ENCODE data around the gene NTHL1.
A peak's percentile ranks its signal among the peaks of the same experiment; 100 is the strongest.

The NTHL1 gene

DNA sequence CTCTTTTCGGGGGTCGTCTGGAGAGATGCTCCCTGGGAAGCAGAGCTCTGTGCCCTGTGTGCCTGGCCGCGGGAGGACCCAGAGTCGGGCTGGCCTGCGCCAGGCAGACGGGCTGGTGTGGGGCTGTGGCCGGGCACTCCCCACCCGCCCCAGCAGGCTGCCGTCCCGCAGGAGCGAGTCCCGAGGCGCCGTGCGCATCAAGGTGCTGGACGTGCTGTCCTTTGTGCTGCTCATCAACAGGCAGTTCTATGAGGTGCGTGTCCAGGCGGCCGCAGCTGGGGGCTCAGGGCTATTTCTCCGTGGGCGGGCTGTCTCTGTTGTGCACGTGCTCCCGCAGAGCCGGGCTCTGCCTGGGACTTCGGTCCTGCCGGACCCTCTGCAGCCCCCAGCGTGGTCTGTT lies 15.2 kb upstream of the NTHL1 start:
- DNase-seq: no peak

DNA sequence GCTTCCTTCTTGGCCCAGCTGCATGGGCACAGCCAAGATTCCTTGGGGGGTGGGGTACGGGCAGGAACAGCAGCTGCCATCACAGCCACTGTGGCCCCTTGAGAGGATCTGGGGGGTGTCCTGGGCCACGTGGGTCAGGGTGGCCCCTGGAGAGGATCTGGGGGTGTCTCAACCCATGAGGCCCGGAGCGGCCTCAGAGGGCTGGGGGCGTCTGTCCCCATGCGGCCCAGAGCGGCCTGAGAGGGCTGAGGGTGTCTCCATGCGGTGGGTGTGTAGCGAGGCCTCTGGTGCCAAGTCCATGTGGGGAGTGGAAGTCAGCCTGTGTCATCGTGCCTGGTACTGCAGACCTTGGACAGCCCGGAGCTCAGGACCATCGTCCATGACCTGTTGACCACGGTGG lies 13.9 kb upstream of the NTHL1 start:
- DNase-seq: no peak

DNA sequence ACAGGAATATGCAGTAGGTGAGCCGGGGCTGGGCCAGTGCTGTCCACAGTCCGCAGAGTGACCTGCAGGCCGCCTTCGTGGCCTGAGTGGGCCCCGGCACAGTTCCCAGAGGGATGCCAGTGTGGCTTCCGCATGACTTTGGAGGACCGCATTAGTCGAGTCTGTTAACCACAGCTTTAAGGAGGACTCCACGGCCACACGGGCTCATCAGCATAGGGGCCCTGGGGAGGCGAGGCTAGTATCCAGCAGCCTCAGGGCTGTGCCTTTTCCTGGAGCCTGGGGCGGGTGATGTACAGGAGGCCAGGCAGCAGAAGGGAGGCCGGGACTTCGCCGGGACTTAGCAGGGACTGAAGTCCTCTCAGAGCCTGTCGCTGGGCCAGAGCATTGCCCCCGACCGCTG lies 13.4 kb upstream of the NTHL1 start:
- no peak for DNase-seq

DNA sequence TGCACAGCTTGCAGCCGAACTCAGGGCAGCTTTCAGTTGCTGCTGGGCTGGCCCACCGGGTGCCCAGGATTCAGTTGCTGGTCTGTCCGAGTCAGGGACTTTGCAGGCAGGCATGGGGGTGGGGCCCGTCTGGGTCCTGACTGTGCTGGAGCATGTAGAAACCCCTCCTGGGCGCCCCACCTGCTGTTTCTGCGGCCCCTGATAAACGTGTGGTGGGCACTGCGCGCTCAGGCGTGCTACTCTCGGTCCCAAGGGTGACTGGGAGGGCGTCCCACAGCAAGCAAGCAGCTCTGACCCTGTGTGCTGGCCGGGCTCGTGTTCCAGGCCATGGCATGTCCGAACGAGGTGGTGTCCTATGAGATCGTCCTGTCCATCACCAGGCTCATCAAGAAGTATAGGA lies 12.7 kb upstream of the NTHL1 start:
- no peak for DNase-seq

DNA sequence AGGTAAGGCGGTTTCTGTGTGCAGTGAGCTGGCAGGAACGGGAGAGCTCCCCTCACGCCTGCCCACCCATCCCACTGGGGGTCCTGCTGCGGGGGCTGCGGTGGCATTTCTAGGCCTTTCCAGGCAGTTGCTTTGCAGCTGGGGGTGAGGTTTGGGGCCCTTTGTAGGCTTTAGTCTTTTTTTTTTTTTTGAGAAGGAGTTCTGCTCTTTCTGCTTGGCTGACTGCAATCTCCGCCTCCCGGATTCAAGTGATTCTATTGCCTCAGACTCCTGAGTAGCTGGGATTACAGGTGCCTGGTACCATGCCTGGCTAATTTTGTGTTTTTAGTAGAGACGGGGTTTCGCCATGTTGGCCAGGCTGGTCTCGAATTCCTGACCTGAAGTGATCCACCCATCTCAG lies 11.2 kb upstream of the NTHL1 start:
- DNase-seq: no peak

- no peak for DNase-seq
These were observed 10.8 kb upstream of the NTHL1 start for GRCh38 chr16:2058420-2058819.

DNA sequence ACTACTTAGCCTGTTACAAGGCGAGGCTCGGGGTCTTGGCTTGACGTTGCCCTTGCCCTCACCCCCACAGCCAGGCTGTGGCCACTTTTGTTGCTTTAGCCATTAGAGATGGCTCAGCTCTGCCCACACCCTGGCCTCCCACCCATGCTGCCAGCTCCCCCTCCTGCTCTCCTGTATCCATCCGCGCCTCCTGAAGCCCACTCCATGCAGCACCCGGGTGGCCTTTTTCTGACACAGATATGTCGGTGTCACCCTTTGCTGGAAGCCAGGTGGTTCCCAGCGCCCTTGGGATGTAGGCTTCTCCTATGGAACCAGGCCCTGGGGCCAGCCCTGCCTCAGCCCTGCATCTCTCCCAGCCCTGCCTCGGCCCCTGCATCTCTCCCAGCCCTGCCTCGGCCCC lies 9.8 kb upstream of the NTHL1 start:
- DNase-seq: no peak

DNA sequence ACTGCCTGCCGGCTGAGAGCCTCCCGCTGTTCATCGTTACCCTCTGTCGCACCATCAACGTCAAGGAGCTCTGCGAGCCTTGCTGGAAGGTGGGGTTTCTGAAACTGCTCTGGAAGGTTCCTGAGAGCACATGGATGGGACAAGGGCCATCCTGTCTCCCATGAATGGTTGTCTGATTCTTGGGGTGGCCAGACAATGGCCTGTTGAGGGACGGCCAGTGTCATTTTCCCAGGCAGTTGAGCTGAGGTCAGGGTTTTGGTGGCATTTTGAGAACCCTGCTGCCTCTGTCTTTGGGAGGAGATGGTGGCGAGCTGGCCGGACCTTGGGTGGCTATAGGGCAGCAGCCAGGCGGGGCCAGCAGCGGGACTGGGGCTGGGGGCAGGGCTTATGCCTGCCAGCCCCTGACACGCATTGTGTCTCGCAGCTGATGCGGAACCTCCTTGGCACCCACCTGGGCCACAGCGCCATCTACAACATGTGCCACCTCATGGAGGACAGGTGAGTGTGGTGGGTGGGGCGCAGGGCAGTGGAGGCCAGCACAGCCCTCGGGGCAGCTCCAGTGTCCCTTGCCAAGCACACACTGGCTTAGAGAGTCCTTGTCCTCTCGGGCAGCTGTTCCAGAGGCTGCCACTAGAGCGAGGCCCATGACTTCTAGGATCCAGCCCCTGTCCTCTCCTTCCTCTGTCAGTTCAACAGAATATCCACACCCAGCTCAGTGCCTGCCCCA lies 9.2 kb upstream of the NTHL1 start:
- DNase-seq: peak; percentile 41

DNA sequence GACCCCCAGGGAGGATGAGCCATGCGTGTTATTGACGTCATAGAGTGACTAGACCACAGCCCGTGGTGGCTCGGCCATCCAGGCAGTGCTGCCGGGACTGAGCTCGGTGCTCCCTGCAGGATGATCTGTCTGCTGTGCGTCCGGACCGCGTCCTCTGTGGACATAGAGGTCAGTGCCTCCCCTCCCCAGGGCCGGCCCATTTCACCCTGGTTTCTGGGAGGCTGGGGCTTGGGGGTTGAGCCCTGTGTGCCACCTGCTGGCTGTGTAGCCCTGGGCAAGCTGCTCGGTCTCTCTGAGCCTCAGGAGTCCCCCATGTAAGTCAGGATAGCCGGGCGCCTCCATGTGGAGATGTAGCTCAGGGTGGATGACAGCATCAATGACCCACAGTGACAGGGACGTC lies 8.4 kb upstream of the NTHL1 start:
- peak; percentile 14 for DNase-seq

- DNase-seq: no peak
These were observed 7.1 kb upstream of the NTHL1 start for GRCh38 chr16:2054543-2055245.

DNA sequence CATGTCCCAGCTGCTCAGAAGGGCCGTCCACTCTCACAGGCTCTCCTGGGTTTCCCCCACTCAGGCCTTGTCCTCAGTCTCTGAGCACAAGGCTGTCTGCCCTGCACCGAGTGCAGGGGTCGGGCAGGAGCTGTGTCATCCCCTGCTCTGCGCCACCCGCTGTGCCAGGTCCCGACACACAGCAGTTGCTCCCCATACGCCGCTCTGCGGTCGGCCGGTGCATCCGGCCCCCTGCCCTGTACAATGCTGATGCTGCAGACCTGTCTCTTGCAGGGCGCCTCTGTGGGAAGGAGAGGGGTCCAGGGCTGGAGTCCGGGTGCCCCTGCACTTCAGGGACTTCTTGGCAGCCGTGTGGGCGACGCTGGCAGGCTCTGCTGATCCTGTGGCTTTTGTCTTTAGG lies 6.3 kb upstream of the NTHL1 start:
- DNase-seq: no peak

GRCh38 chr16:2053211-2053610 lies 5.6 kb upstream of the NTHL1 start:
- no peak for DNase-seq

GRCh38 chr16:2048116-2048543 lies 496 bp upstream of the NTHL1 start:
- peak; percentile 36 for DNase-seq

DNA sequence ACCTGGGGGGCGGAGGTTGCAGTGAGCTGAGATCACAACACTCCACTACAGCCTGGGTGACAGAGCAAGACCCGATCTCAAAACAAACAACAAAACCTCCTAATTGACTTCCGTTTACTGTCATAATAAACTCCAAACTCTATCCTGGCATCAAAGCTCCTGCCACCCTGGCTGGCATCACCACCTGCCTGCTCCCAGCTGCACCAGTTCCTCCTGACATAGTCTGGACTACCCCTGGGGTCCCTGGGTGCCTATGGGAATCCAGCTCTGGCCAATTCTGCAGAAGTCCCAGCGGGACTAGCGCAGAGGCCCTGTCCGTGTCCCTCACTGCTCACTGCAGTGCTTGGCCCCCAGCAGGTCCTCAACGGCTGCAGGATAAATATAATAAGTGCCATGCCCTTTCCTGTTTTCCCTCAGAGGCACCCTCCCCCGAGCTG lies 723 bp downstream of the NTHL1 start:
- no peak for DNase-seq

DNA sequence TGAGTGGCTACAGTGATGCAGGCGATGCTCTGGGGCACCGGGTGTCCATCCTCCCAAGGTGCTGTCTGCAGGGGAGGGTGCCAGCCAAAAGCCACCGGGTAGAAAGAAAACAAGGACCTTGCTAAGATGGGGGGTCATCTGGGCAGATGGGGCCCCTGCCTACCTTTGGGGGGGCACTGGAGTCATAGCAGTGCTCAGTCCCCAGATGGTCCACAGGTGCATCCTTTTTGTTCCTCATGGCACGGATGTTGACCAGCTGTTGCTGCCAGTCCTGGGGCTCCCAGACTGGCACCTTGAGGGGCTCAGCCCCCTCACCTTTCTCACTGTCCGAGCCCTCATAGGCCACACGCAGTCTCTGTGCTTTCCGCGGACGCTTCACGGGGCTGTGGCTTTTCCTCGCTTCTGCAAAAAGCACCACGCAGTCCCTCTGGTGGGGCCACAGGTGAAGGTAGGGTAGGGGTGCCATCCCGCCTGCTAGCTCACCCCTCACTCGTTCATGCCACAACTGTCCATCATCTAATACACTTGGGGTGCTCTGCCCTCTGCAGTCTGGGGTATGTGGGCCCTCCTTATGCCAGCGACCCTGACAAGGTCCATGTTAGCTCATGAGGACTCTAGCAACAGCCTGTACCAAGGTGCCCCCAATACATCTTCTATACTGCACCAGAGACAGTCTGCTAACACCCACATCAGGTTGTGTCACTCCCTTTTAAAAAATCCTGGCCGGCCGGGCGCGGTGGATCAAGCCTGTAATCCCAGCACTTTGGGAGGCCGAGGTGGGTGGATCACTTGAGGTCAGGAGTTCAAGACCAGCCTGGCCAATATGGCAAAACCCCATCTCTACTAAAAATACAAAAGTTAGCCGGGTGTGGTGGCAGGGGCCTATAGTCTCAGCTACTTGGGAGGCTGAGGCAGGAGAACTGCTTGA lies 1.4 kb downstream of the NTHL1 start:
- no peak for DNase-seq

DNA sequence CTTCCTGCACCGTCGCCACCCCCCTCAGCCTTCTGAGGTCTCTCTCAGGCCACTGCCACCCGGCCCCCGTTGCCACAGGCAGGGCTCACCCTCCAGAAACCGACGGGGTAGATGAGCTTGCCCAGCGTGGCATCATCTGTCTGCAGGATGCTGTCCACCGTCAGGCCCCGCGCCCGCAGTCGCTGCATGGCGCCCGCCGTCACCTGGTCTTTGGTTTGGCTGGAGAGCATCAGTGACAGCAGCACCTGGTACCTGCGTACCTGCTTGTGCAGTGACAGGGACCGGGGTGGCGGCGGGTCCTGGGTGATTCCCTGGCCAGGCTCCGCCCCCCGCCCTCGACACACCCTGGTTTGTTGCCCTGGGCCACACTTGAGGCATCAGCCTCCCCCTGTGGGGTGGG lies 3.1 kb downstream of the NTHL1 start:
- no peak for DNase-seq

DNA sequence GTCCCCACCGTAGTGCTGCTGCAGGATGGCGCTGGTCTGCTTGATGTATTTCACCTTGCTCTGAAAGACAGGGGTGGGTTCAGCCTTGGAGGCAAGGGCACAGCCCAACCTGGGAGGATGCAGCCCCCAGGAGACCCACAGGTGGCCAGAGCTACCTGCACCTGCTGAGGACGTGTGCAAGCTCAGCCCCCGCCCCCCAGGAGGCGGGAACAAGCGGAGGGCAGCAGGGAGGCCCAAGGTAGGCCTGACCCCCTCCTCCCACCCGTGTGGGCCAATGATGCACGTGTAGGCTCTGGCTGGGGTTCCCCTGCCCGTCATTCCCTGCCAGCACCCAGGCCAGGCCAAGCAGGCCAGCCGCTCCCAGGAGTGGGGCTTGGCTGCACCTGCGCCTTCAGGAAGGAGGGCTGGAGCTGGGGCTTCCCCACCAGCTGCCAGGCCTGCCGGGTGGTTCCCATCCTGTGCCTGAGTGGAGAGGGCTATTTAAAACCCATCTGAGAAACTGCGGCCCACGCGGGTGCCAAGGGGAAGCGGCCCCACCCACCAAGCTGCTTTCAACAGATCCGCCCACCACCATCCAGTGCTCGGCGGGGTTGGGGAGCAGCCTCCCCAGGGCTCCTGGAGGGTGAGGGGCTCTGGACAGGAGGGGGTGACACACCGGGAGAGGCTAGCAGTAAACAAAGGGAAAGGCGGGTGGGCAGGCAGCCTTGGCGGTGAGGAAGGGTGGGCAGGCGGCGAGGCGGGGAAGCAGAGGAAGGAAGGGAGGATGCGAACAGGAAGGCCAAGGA lies 3.8 kb downstream of the NTHL1 start:
- no peak for DNase-seq

GRCh38 chr16:2042986-2043666 lies 4.5 kb downstream of the NTHL1 start:
- no peak for DNase-seq

- DNase-seq: no peak
These were observed 5.3 kb downstream of the NTHL1 start for GRCh38 chr16:2042171-2042985.

DNA sequence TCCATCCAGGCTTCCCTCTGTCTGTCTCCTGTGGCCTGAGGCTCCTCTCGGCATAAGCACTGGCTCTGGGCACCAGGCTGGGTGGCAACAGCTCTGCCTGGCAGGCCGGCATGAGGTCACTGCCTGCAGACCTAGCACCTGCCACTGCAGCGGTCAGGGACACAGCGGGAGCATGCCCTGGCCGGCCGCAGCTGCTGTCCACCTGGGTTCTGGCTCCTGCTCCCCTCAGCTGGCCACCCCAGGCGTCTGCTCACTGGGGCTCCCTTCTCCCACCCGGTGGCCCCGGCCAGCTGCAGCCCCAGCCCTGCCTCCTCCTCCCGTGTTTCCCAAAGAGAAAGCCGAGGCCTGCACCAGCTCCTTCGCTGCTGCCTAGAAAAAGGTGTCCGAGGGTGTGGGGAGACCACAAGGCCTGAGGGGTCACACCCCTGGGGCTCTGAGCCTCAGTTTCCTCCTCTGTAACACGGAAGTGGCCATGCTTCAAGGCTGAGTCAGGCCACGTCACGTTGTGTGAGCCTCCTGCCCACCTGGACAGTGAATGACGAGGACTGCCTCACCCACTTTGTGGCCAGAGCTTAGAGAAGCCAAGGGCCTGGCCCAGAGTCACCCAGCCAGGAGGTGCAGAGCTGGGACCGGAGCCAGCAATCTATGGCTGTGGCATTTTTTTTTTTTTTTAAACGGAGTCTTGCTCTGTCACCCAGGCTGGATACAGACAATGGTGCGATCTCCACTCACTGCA lies 6.7 kb downstream of the NTHL1 start:
- DNase-seq: peak; percentile 51
